ENCODE data around the gene ALKBH2. TPM values are rescaled to one million over a fixed set of nuclear protein-coding genes. Genes with fewer than 3 reads are reported as not detected.
"Not testable (repeated sequence)": the region's sequence is repeated elsewhere in the genome, so short reads cannot be mapped to it uniquely, and the experiment has no call there.

Gene ALKBH2
- total RNA-seq, 1 donor from 2014 or later, result 36.8 TPM

GRCh38 chr12:109064143-109064542 is 29.1 kb downstream of the ALKBH2 start:
- H3K27me3 ChIP-seq (ENCODE audit: control insufficient read depth, insufficient read depth, low read length), result no peaks in the 10 kb centered on the region
- no peak for DNase-seq (ENCODE audit: low read depth)
- no peak overlapping the region for H3K4me3 ChIP-seq (ENCODE audit: low read depth, low read length)
- no peaks in the 10 kb centered on the region for H3K36me3 ChIP-seq (ENCODE audit: control insufficient read depth, insufficient read depth, low read length)
- TF ChIP-seq CTCF (IDR thresholded peaks at IDR 0.05; ENCODE audit: insufficient read depth, low read length, poor library complexity, severe bottlenecking), result no peak

GRCh38 chr12:109058773-109059172 is 34.5 kb downstream of the ALKBH2 start:
- TF ChIP-seq CTCF (IDR thresholded peaks at IDR 0.05; ENCODE audit: insufficient read depth, low read length, poor library complexity, severe bottlenecking), result no peak
- no peak overlapping the region for H3K4me3 ChIP-seq (ENCODE audit: low read depth, low read length)
- DNase-seq (ENCODE audit: low read depth), result no peak
- H3K27me3 ChIP-seq (ENCODE audit: control insufficient read depth, insufficient read depth, low read length), result no peaks in the 10 kb centered on the region
- H3K36me3 ChIP-seq (ENCODE audit: control insufficient read depth, insufficient read depth, low read length), result no peaks in the 10 kb centered on the region

- H3K4me3 ChIP-seq (ENCODE audit: low read depth, low read length), result no peak overlapping the region
- no peak for TF ChIP-seq CTCF (IDR thresholded peaks at IDR 0.05; ENCODE audit: insufficient read depth, low read length, poor library complexity, severe bottlenecking)
- no peak for DNase-seq (ENCODE audit: low read depth)
- no peaks in the 10 kb centered on the region for H3K27me3 ChIP-seq (ENCODE audit: control insufficient read depth, insufficient read depth, low read length)
- H3K36me3 ChIP-seq (ENCODE audit: control insufficient read depth, insufficient read depth, low read length), result no peaks in the 10 kb centered on the region
Measured at GRCh38 chr12:109057376-109057775, 35.9 kb downstream of the ALKBH2 start.

GRCh38 chr12:109056891-109057290 is 36.4 kb downstream of the ALKBH2 start:
- Histone ChIP-seq H3K4me3 (ENCODE audit: low read depth, low read length) (no peak overlapping the region), H3K27me3 (ENCODE audit: control insufficient read depth, insufficient read depth, low read length) (no peaks in the 10 kb centered on the region), H3K36me3 (ENCODE audit: control insufficient read depth, insufficient read depth, low read length) (no peaks in the 10 kb centered on the region)
- DNase-seq (ENCODE audit: low read depth), result no peak
- no peak for TF ChIP-seq CTCF (IDR thresholded peaks at IDR 0.05; ENCODE audit: insufficient read depth, low read length, poor library complexity, severe bottlenecking)

GRCh38 chr12:109054520-109054919 is 38.8 kb downstream of the ALKBH2 start:
- DNase-seq (ENCODE audit: low read depth), result no peak
- Histone ChIP-seq H3K27me3 (ENCODE audit: control insufficient read depth, insufficient read depth, low read length) (no peaks in the 10 kb centered on the region), H3K4me3 (ENCODE audit: low read depth, low read length) (no peak overlapping the region), H3K36me3 (ENCODE audit: control insufficient read depth, insufficient read depth, low read length) (no peaks in the 10 kb centered on the region)
- TF ChIP-seq CTCF (IDR thresholded peaks at IDR 0.05; ENCODE audit: insufficient read depth, low read length, poor library complexity, severe bottlenecking), result no peak

- not testable (repeated sequence) for H3K36me3 ChIP-seq (ENCODE audit: control insufficient read depth, insufficient read depth, low read length); H3K27me3 ChIP-seq (ENCODE audit: control insufficient read depth, insufficient read depth, low read length); H3K4me3 ChIP-seq (ENCODE audit: low read depth, low read length); DNase-seq (ENCODE audit: low read depth)
Measured at GRCh38 chr12:109054124-109054513, 39.2 kb downstream of the ALKBH2 start.
